ENCODE data around the gene ZNF365.

GRCh38 chr10:62446627-62447026 is 72.5 kb downstream of the ZNF365 start:
- no peak for TF ChIP-seq CTCF (IDR thresholded peaks at IDR 0.05)
- no peak for TF ChIP-seq POLR2A (IDR thresholded peaks at IDR 0.05)

Measured in breast epithelium (tissue), 3 donors.